SK-N-SH treated with all-trans-retinoic acid at 6 μM for 48 hours (cell line): ENCODE results near the gene ACKR3.

ENCODE experiments used
- ATAC-seq: fragments of 200-7000 bp; cut with Tn5 transposase; 3 replicates; pipeline ENCODE4 v1.9.1; 2020; ENCODE audit warnings: mild to moderate bottlenecking, moderate library complexity
- ARNTL ChIP-seq: fragments of 450-650 bp; formaldehyde crosslinking; IDR thresholded peaks from 2 replicates; pipeline ENCODE4 v1.5.0; 2020; ENCODE audit warnings: low read depth, mild to moderate bottlenecking, moderate library complexity, borderline replicate concordance
- BACH2 ChIP-seq: fragments of 250-450 bp; sonication (Bioruptor Pico); IDR thresholded peaks from 2 replicates; pipeline ENCODE4 v1.9.0; 2021; ENCODE audit warnings: mild to moderate bottlenecking, borderline replicate concordance
- CREB5 ChIP-seq: fragments of 250-450 bp; sonication (Bioruptor Pico); IDR thresholded peaks from 2 replicates; pipeline ENCODE4 v1.5.1; 2020; ENCODE audit warnings: low read depth, mild to moderate bottlenecking, moderate library complexity
- CSDC2 ChIP-seq: fragments of 250-450 bp; sonication (Bioruptor Pico); IDR thresholded peaks from 2 replicates; pipeline ENCODE4 v1.5.0; 2020; ENCODE audit warnings: mild to moderate bottlenecking, moderate library complexity
- CSRNP3 ChIP-seq: fragments of 250-450 bp; sonication (Bioruptor Pico); IDR thresholded peaks from 2 replicates; pipeline ENCODE4 v1.5.1; 2021; ENCODE audit warnings: mild to moderate bottlenecking, moderate library complexity
- ESRRG ChIP-seq: fragments of 250-450 bp; sonication (Bioruptor Pico); IDR thresholded peaks from 2 replicates; pipeline ENCODE4 v1.6.1; 2021; ENCODE audit warnings: mild to moderate bottlenecking
- ISL1 ChIP-seq: fragments of 250-450 bp; sonication (Bioruptor Pico); IDR thresholded peaks from 2 replicates; pipeline ENCODE4 v2.1.2; 2022; ENCODE audit warnings: mild to moderate bottlenecking, moderate library complexity
- OSR1 ChIP-seq: fragments of 250-450 bp; sonication (Bioruptor Pico); IDR thresholded peaks from 2 replicates; pipeline ENCODE4 v1.8.0; 2022; ENCODE audit warnings: moderate library complexity, mild to moderate bottlenecking, inconsistent platforms
- PATZ1 ChIP-seq: fragments of 250-450 bp; sonication (Bioruptor Pico); IDR thresholded peaks from 2 replicates; pipeline ENCODE4 v1.8.0; 2020; ENCODE audit warnings: mild to moderate bottlenecking, moderate library complexity, borderline replicate concordance
- POU6F1 ChIP-seq: fragments of 250-450 bp; sonication (Bioruptor Pico); IDR thresholded peaks from 2 replicates; pipeline ENCODE4 v1.8.0; 2021; ENCODE audit warnings: low read depth, mild to moderate bottlenecking, moderate library complexity, borderline replicate concordance
- RARB ChIP-seq: fragments of 250-450 bp; sonication (Bioruptor Pico); IDR thresholded peaks from 2 replicates; pipeline ENCODE4 v1.8.0; 2021; ENCODE audit warnings: mild to moderate bottlenecking, moderate library complexity
- SNAI2 ChIP-seq: fragments of 250-450 bp; sonication (Bioruptor Pico); IDR thresholded peaks from 2 replicates; pipeline ENCODE4 v1.5.0; 2020; ENCODE audit warnings: mild to moderate bottlenecking, moderate library complexity
- TOX ChIP-seq: fragments of 250-450 bp; sonication (Bioruptor Pico); IDR thresholded peaks from 2 replicates; pipeline ENCODE4 v1.8.0; 2021; ENCODE audit warnings: mild to moderate bottlenecking, moderate library complexity, borderline replicate concordance
- TSHZ2 ChIP-seq: fragments of 250-450 bp; sonication (Bioruptor Pico); IDR thresholded peaks from 2 replicates; pipeline ENCODE4 v1.5.0; 2020; ENCODE audit warnings: mild to moderate bottlenecking, moderate library complexity
- ZC3H10 ChIP-seq: fragments of 250-450 bp; sonication (Bioruptor Pico); IDR thresholded peaks from 2 replicates; pipeline ENCODE4 v1.5.1; 2021; ENCODE audit warnings: mild to moderate bottlenecking, moderate library complexity
- ZFP3 ChIP-seq: fragments of 250-450 bp; sonication (Bioruptor Pico); IDR thresholded peaks from 2 replicates; pipeline ENCODE4 v1.5.0; 2020; ENCODE audit warnings: mild to moderate bottlenecking, moderate library complexity
- ZFP30 ChIP-seq: fragments of 450-650 bp; formaldehyde crosslinking; IDR thresholded peaks from 2 replicates; pipeline ENCODE4 v1.5.0; 2022; ENCODE audit warnings: mild to moderate bottlenecking, moderate library complexity
- ZNF565 ChIP-seq: fragments of 450-650 bp; formaldehyde crosslinking; conservative IDR thresholded peaks from 2 replicates; pipeline ENCODE4 v1.5.0; 2020; ENCODE audit warnings: low read depth, mild to moderate bottlenecking, moderate library complexity
- ZNF8 ChIP-seq: fragments of 450-650 bp; formaldehyde crosslinking; IDR thresholded peaks from 2 replicates; pipeline ENCODE4 v1.5.0; 2020; ENCODE audit warnings: mild to moderate bottlenecking, moderate library complexity

ACKR3 gene

GRCh38 chr2:236552212-236552542 is 17.4 kb upstream of the ACKR3 start:
- no peak for ATAC-seq
- TF ChIP-seq ESRRG (no peak), CSRNP3 (CRISPR knock-in tag) (no peak), ZC3H10 (CRISPR knock-in tag) (no peak), TOX (CRISPR knock-in tag) (no peak), CREB5 (no peak), ARNTL (CRISPR knock-in tag) (no peak), SNAI2 (CRISPR knock-in tag) (no peak), POU6F1 (no peak), ZNF565 (CRISPR knock-in tag) (no peak), BACH2 (CRISPR knock-in tag) (no peak), RARB (CRISPR knock-in tag) (no peak), ISL1 (no peak), CSDC2 (CRISPR knock-in tag) (no peak), PATZ1 (no peak), OSR1 (no peak), ZFP3 (CRISPR knock-in tag) (no peak)
- TF ChIP-seq, all 23 proteins: peak for 0

GRCh38 chr2:236552581-236553363 is 16.9 kb upstream of the ACKR3 start:
- ATAC-seq: no peak
- TF ChIP-seq ZNF8 (CRISPR knock-in tag): no peak
- TF ChIP-seq ZFP3 (CRISPR knock-in tag): no peak
- TF ChIP-seq TSHZ2: no peak
- TF ChIP-seq CREB5: no peak
- TF ChIP-seq SNAI2 (CRISPR knock-in tag): no peak
- no peak for TF ChIP-seq BACH2 (CRISPR knock-in tag)
- TF ChIP-seq, all 23 proteins: peak for 0

GRCh38 chr2:236553522-236553921 is 16.1 kb upstream of the ACKR3 start:
- ATAC-seq: no peak
- no peak for TF ChIP-seq ZNF565 (CRISPR knock-in tag)
- TF ChIP-seq ZFP30: no peak
